Ascending aorta (tissue), 2 donors: Measurements from ENCODE around the gene PID1. TPM values are rescaled to one million over a fixed set of nuclear protein-coding genes. Genes with fewer than 3 reads are reported as not detected.
A peak's percentile ranks its signal among the peaks of the same experiment; 100 is the strongest.

Source experiments
- DNase-seq, 2 donors: peaks; one replicate each; pipeline ENCODE4 v3.0.0-alpha.2; 2019; ENCODE audit warnings: low spot score in 2 of 2
- H3K27ac ChIP-seq, 2 donors: fragments of 200-600 bp; sonication (generic); one replicate each; pipeline ENCODE4 v1.5.1; 2016 to 2017; ENCODE audit warnings: mild to moderate bottlenecking in 1 of 2
- H3K27me3 ChIP-seq: fragments of 200-600 bp; sonication (generic); one replicate; pipeline ENCODE4 v1.5.1; 2017
- H3K36me3 ChIP-seq, 2 donors: fragments of 200-600 bp; sonication (generic); one replicate each; pipeline ENCODE4 v1.5.1; 2016
- H3K4me1 ChIP-seq, 2 donors: fragments of 200-600 bp; sonication (generic); one replicate each; pipeline ENCODE4 v1.5.1; 2016 to 2017; ENCODE audit warnings: mild to moderate bottlenecking in 1 of 2
- H3K4me3 ChIP-seq, 2 donors: fragments of 200-600 bp; sonication (generic); one replicate each; pipeline ENCODE4 v1.5.1; 2016 to 2017; ENCODE audit warnings: mild to moderate bottlenecking in 1 of 2
- H3K9me3 ChIP-seq, 2 donors: fragments of 200-600 bp; sonication (generic); one replicate each; pipeline ENCODE4 v1.5.1; 2016
- intact Hi-C: fragments of 100-400 bp; cut with DNase I; formaldehyde crosslinking; loops from one replicate; pipeline ENCODE4 v1.15.1; 2023
- total RNA-seq: library from RNA; depleted of rRNA; stranded (reverse); fragments of >200 nt; gene quantifications from one replicate; pipeline ENCODE4 v1.1.0, GENCODE V29; 2016
- TF ChIP-seq, protein P1 (sequence below), 3 experiments: fragments of 200-600 bp in 2 of 3; fragments of 450-650 bp in 1 of 3; sonication (generic) in 2 of 3; IDR thresholded peaks; one replicate each; pipeline ENCODE4 v1.5.1; 2016 to 2019; ENCODE audit warnings: antibody characterized with exemption in 3 of 3, mild to moderate bottlenecking in 1 of 3, moderate library complexity in 1 of 3

Gene PID1
- total RNA-seq, 1 donor from 2014 or later: 38.4 TPM

DNA sequence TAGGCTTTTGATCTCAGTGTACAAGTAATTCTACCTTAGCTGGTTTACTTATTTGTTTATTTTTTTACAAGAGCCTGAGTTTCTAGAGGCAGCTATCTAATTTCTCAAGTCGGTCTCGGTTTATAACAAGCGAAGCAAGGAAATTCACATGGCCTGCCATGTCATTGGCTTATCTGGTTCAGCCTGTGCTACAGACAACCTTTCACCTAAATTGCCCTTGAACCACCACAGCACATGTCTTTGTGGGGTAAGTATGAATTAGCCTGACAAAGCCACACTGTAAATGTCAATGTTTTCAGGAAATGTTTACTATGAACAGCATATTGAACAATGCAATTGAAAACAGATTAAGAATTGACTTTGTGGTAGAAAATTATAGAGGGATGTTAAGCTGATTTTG lies 167.1 kb downstream of the PID1 start:
- peaks cover 0 to 8% of the 10 kb centered on the region in 2 donors for H3K4me1 ChIP-seq
- DNase-seq: no peak
- intact Hi-C loops: no loop called here
- no peaks in the 10 kb centered on the region for H3K9me3 ChIP-seq
- no peaks in the 10 kb centered on the region for H3K36me3 ChIP-seq
- H3K27ac ChIP-seq: no peak overlapping the region
- H3K4me3 ChIP-seq: no peak overlapping the region
- TF ChIP-seq, protein P1, sequence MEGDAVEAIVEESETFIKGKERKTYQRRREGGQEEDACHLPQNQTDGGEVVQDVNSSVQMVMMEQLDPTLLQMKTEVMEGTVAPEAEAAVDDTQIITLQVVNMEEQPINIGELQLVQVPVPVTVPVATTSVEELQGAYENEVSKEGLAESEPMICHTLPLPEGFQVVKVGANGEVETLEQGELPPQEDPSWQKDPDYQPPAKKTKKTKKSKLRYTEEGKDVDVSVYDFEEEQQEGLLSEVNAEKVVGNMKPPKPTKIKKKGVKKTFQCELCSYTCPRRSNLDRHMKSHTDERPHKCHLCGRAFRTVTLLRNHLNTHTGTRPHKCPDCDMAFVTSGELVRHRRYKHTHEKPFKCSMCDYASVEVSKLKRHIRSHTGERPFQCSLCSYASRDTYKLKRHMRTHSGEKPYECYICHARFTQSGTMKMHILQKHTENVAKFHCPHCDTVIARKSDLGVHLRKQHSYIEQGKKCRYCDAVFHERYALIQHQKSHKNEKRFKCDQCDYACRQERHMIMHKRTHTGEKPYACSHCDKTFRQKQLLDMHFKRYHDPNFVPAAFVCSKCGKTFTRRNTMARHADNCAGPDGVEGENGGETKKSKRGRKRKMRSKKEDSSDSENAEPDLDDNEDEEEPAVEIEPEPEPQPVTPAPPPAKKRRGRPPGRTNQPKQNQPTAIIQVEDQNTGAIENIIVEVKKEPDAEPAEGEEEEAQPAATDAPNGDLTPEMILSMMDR (IDR thresholded peaks at IDR 0.05): no peak
- no peaks in the 10 kb centered on the region for H3K27me3 ChIP-seq

GRCh38 chr2:229101314-229101713 lies 169.8 kb downstream of the PID1 start:
- no peaks in the 10 kb centered on the region for H3K27me3 ChIP-seq
- H3K27ac ChIP-seq: no peak overlapping the region
- no peaks in the 10 kb centered on the region for H3K36me3 ChIP-seq
- DNase-seq: no peak
- H3K4me3 ChIP-seq: no peak overlapping the region
- TF ChIP-seq, protein P1 (IDR thresholded peaks at IDR 0.05): no peak
- no peaks in the 10 kb centered on the region for H3K9me3 ChIP-seq
- H3K4me1 ChIP-seq: peaks cover 0 to 11% of the 10 kb centered on the region in 2 donors
- intact Hi-C loops: no loop called here

DNA sequence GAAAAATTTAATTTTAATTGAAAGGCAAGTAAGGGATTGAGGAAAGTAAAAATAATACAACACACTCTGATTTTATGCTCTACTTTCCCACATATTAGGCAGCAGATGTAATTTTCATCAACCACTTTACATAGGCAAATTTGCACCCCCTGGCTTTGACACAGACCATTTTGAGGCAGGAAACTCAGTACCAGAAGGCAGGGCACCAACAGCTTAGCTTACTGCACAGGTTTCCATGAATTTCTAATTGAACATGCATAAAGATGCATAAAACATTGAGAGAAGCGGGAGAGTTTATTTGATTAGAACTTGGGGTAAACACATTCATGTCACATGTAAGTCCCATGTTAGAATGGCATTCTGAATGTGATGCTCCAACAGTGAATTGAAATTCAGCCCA lies 171.9 kb downstream of the PID1 start:
- Histone ChIP-seq H3K27me3 (no peaks in the 10 kb centered on the region), H3K9me3 (no peaks in the 10 kb centered on the region), H3K4me3 (no peak overlapping the region), H3K36me3 (no peaks in the 10 kb centered on the region), H3K27ac (peak overlapping the region in 1 of 2 donors; percentile 21), H3K4me1 (peaks cover 0 to 11% of the 10 kb centered on the region in 2 donors)
- TF ChIP-seq, protein P1 (IDR thresholded peaks at IDR 0.05): no peak
- DNase-seq: no peak
- intact Hi-C loops: no loop called here

DNA sequence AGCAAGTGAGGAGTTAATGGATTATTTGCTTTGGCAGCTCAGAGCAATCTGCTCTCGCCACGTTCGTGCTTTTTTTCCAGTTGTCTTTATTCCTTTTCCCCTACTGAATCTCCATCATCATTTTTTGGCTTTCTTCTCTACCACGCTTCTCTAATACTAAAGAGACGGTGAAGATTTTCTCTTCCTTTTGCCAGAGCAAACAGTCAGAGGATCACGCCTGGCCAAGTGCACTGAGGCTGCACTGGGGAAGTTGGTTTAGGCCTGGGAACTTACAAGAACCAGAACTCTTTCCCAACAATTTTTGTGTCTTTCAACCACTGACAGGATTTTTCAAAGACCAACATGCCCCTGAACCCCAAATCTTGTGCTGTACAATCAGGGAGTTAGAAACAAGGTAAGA lies 172.3 kb downstream of the PID1 start:
- intact Hi-C loops: no loop called here
- DNase-seq: no peak
- Histone ChIP-seq H3K9me3 (no peaks in the 10 kb centered on the region), H3K27me3 (no peaks in the 10 kb centered on the region), H3K4me1 (peaks cover 0 to 11% of the 10 kb centered on the region in 2 donors), H3K36me3 (no peaks in the 10 kb centered on the region), H3K4me3 (no peak overlapping the region), H3K27ac (peak overlapping the region in 1 of 2 donors; percentile 21)
- TF ChIP-seq, protein P1 (IDR thresholded peaks at IDR 0.05): no peak

GRCh38 chr2:229096409-229097066 lies 174.5 kb downstream of the PID1 start:
- Histone ChIP-seq H3K36me3 (peaks cover 0 to 4% of the 10 kb centered on the region in 2 donors), H3K4me1 (peaks cover 0 to 11% of the 10 kb centered on the region in 2 donors), H3K27me3 (no peaks in the 10 kb centered on the region), H3K9me3 (no peaks in the 10 kb centered on the region), H3K27ac (no peak overlapping the region), H3K4me3 (no peak overlapping the region)
- TF ChIP-seq, protein P1 (IDR thresholded peaks at IDR 0.05): no peak
- DNase-seq: no peak
- intact Hi-C loops: no loop called here
